Parathyroid adenoma (tissue), 2 donors: ENCODE data around the gene RGS16.

Experiments used
- H2AFZ ChIP-seq: fragments of 300-600 bp; sonication (generic); one replicate; pipeline ENCODE4 v1.7.0; 2017; ENCODE audit warnings: antibody characterized with exemption, mild to moderate bottlenecking
- H3K27ac ChIP-seq: fragments of 300-600 bp; sonication (generic); one replicate; pipeline ENCODE4 v1.7.0; 2017
- H3K27me3 ChIP-seq: fragments of 300-600 bp; sonication (generic); one replicate; pipeline ENCODE4 v1.7.0; 2017; ENCODE audit warnings: low read length; ENCODE audit not compliant: control insufficient read depth, insufficient read depth
- H3K36me3 ChIP-seq: fragments of 300-600 bp; sonication (generic); one replicate; pipeline ENCODE4 v1.7.0; 2017; ENCODE audit warnings: low read length; ENCODE audit not compliant: control insufficient read depth, insufficient read depth
- H3K4me1 ChIP-seq: fragments of 300-600 bp; sonication (generic); one replicate; pipeline ENCODE4 v1.7.0; 2017; ENCODE audit warnings: control low read depth
- H3K4me2 ChIP-seq: fragments of 300-600 bp; sonication (generic); one replicate; pipeline ENCODE4 v1.7.0; 2017; ENCODE audit warnings: low read length
- H3K4me3 ChIP-seq: fragments of 300-600 bp; sonication (generic); one replicate; pipeline ENCODE4 v1.7.0; 2017; ENCODE audit warnings: low read depth, low read length
- H3K79me2 ChIP-seq: fragments of 300-600 bp; sonication (generic); one replicate; pipeline ENCODE4 v1.7.0; 2017; ENCODE audit warnings: control low read depth
- H3K9ac ChIP-seq: fragments of 300-600 bp; sonication (generic); one replicate; pipeline ENCODE4 v1.7.0; 2017; ENCODE audit warnings: mild to moderate bottlenecking
- H3K9me3 ChIP-seq: fragments of 300-600 bp; sonication (generic); one replicate; pipeline ENCODE4 v1.7.0; 2017; ENCODE audit warnings: low read length; ENCODE audit not compliant: control insufficient read depth
- CTCF ChIP-seq: fragments of 300-600 bp; sonication (generic); IDR thresholded peaks from one replicate; pipeline ENCODE4 v1.7.0; 2017; ENCODE audit warnings: antibody characterized with exemption, mild to moderate bottlenecking
- donor health status: primary hyperparathyroidism.

Gene RGS16

DNA sequence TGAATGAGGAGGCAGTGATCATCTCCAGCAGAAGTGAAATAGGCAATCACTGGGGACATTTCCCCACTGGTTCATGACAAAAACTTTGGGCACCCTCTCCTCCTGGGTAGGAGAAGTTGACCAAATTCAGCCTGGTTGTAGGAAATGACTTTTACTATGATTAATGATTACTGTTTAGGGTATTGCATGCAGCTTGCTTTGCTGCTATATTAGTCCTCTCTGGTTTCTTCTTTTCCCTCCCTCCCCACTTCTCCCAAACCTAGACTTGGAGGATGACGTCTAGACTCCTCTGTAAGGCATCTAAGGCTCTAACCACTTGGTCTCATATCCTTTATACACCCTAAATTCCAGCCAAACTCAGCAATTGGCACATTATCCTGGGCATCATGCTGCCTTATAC, 3.4 kb upstream of the RGS16 start:
- H3K4me2 ChIP-seq = no peak overlapping the region
- no peaks in the 10 kb centered on the region for H3K9me3 ChIP-seq
- no peaks in the 10 kb centered on the region for H3K27me3 ChIP-seq
- no peak for TF ChIP-seq CTCF
- no peaks in the 10 kb centered on the region for H3K4me1 ChIP-seq
- no peak overlapping the region for H3K4me3 ChIP-seq
- no peaks in the 10 kb centered on the region for H3K79me2 ChIP-seq
- H3K36me3 ChIP-seq = no peaks in the 10 kb centered on the region
- H2AFZ ChIP-seq = no peak overlapping the region
- no peak overlapping the region for H3K27ac ChIP-seq
- H3K9ac ChIP-seq = no peak overlapping the region

GRCh38 chr1:182603646-182604174, 479 bp downstream of the RGS16 start:
- no peaks in the 10 kb centered on the region for H3K79me2 ChIP-seq
- H3K9me3 ChIP-seq = no peaks in the 10 kb centered on the region
- peak overlapping the region; percentile 36 for H2AFZ ChIP-seq
- no peak overlapping the region for H3K9ac ChIP-seq
- H3K27ac ChIP-seq = no peak overlapping the region
- H3K4me2 ChIP-seq = peak overlapping the region; percentile 72
- no peaks in the 10 kb centered on the region for H3K36me3 ChIP-seq
- H3K4me1 ChIP-seq = no peaks in the 10 kb centered on the region
- peak overlapping the region; percentile 45 for H3K4me3 ChIP-seq
- no peaks in the 10 kb centered on the region for H3K27me3 ChIP-seq
- TF ChIP-seq CTCF = no peak

GRCh38 chr1:182602935-182603645, 1.1 kb downstream of the RGS16 start:
- Histone ChIP-seq H3K27me3 (no peaks in the 10 kb centered on the region), H3K4me2 (no peak overlapping the region), H3K4me3 (no peak overlapping the region), H3K36me3 (no peaks in the 10 kb centered on the region), H3K9me3 (no peaks in the 10 kb centered on the region), H3K27ac (no peak overlapping the region), H3K79me2 (no peaks in the 10 kb centered on the region), H3K4me1 (no peaks in the 10 kb centered on the region), H3K9ac (no peak overlapping the region), H2AFZ (no peak overlapping the region)
- no peak for TF ChIP-seq CTCF

DNA sequence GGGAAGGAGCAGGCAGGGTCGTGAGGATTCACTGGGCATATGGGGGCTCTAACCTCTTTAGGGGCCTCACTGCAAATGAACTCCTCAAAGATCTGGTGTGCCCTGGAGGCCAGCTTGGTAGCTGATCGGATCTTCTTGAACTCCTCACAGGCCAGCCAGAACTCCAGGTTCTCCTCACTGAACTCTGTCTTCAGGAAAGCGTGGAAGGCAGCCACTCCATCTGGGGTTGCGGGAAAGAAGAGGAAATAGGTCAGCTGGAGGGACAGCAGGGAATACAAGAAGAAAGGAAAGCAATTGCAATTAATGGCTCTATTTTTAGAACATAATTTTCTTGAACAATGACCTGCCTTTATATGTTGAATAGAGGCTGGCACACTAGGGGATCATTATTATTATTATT, 2.3 kb downstream of the RGS16 start:
- no peaks in the 10 kb centered on the region for H3K79me2 ChIP-seq
- H3K4me1 ChIP-seq = no peaks in the 10 kb centered on the region
- no peaks in the 10 kb centered on the region for H3K27me3 ChIP-seq
- H3K36me3 ChIP-seq = no peaks in the 10 kb centered on the region
- no peak overlapping the region for H2AFZ ChIP-seq
- no peak overlapping the region for H3K9ac ChIP-seq
- TF ChIP-seq CTCF = no peak
- H3K9me3 ChIP-seq = no peaks in the 10 kb centered on the region
- H3K4me3 ChIP-seq = no peak overlapping the region
- peak overlapping the region; percentile 24 for H3K27ac ChIP-seq
- no peak overlapping the region for H3K4me2 ChIP-seq

GRCh38 chr1:182601416-182601786, 2.8 kb downstream of the RGS16 start:
- no peak overlapping the region for H3K4me2 ChIP-seq
- H2AFZ ChIP-seq = no peak overlapping the region
- no peaks in the 10 kb centered on the region for H3K79me2 ChIP-seq
- no peaks in the 10 kb centered on the region for H3K27me3 ChIP-seq
- H3K27ac ChIP-seq = peak overlapping the region; percentile 24
- H3K4me1 ChIP-seq = no peaks in the 10 kb centered on the region
- H3K9me3 ChIP-seq = no peaks in the 10 kb centered on the region
- H3K4me3 ChIP-seq = no peak overlapping the region
- H3K36me3 ChIP-seq = no peaks in the 10 kb centered on the region
- H3K9ac ChIP-seq = no peak overlapping the region
- peak; percentile 78 for TF ChIP-seq CTCF
